IPS DF 6.9 (cell line): Measurements from ENCODE around the gene ROBO4.

Experiments used
- DNase-seq: peaks from one replicate; pipeline ENCODE4 v3.0.0-alpha.2; 2013; ENCODE audit warnings: low read depth, low spot score
- H3K27ac ChIP-seq: one replicate; pipeline ENCODE4 v1.5.1; 2013; ENCODE audit warnings: low read length, control low read depth
- H3K27me3 ChIP-seq: 2 replicates; pipeline ENCODE4 v1.6.1; 2013; ENCODE audit warnings: mild to moderate bottlenecking, low read length; ENCODE audit not compliant: control insufficient read depth, insufficient read depth
- H3K36me3 ChIP-seq: 2 replicates; pipeline ENCODE4 v1.6.1; 2013; ENCODE audit warnings: low read length; ENCODE audit not compliant: control insufficient read depth, insufficient read depth
- H3K4me1 ChIP-seq: 2 replicates; pipeline ENCODE4 v1.6.1; 2013; ENCODE audit warnings: low read length; ENCODE audit not compliant: control insufficient read depth, insufficient read depth
- H3K4me3 ChIP-seq: 2 replicates; pipeline ENCODE4 v1.5.1; 2013; ENCODE audit warnings: mild to moderate bottlenecking, low read length
- H3K9me3 ChIP-seq: 2 replicates; pipeline ENCODE4 v1.6.1; 2013; ENCODE audit warnings: low read length, inconsistent platforms; ENCODE audit not compliant: control insufficient read depth, insufficient read depth
- WGBS: extraction: QIAGEN DNeasy Blood & Tissue Kit; methylation state at CpG from one replicate; pipeline ENCODE4 v1.1.7; 2013; ENCODE audit warnings: mixed read lengths, missing lambda C conversion rate; ENCODE audit not compliant: insufficient read length, insufficient coverage; 5-methylcytosine and 5-hydroxymethylcytosine counted together

The ROBO4 gene

DNA sequence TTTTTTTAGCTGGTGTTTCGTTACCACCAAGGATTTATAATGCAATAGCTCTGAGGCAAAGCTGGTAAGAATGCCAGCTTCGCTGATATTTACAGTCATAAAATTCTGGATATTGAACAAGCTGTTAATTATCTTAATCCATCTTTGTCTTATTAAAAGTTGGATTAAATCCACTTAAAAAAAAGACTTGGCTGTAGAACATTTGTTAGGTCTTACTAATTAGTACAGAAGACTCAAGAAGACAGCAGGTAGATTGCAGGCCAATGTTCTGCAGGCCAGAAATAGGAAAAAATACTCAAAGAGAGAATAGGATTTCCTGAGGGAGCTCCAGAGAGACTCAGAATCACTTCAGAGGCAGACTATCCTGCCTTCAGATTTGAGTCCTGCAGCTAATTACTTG is 7.5 kb downstream of the ROBO4 start:
- Histone ChIP-seq H3K27ac (no peak overlapping the region), H3K9me3 (no peaks in the 10 kb centered on the region; the same call in 1 of the 2 replicates)
- WGBS = no CpG with 5 or more reads among the region's 2 CpGs

DNA sequence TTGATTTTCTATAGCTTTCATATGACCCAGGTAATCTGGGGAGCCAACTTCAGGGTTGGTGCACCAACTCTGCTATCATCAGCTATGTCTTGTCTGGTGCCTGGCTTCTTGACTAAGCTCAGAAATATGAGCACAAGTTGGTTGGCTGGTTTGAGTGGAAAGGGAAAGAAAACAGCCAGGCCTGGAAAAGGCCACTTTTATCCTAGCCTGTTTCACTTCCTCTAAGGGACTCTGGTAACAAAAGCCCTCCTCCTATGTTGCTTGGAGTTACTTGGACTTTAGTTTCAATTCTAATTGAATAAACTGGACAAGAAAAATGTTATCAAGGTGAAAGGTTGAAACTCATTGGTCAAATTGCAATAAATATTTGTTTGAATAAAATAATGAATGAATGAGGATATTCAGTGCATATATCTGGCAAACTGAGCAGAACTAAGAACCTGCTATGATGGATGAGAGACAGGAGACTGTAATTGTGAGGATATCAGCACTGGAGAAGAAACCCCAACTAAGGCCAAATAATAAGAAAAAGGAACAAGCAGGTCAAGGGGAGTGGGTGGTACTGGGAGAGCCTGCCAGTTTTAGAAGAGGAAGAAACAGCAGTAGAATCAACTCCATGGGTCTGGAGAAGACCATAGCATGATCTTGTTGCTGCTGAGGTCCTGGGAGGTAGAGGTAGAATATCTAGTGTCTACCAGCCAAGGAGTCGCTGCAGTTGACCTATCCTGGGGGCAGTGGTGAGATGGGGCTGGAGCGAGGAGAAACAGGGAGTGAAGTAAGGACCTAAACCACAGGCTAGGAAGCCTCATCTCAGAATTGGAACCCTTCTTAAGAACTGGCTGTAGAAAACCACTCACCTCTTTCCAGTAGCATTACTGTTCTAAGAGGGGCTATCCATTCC is 8.2 kb downstream of the ROBO4 start:
- H3K27me3 ChIP-seq = no peaks in the 10 kb centered on the region
- no peaks in the 10 kb centered on the region; the same call in 1 of the 2 replicates for H3K9me3 ChIP-seq
- H3K4me1 ChIP-seq = no peaks in the 10 kb centered on the region; the same call in 1 of the 2 replicates
- no peaks in the 10 kb centered on the region for H3K36me3 ChIP-seq
- no CpG with 5 or more reads among the region's 2 CpGs for WGBS
- H3K27ac ChIP-seq = no peak overlapping the region
- no peak for DNase-seq
- H3K4me3 ChIP-seq = no peak overlapping the region

More for the DNA sequence above, 7.5 kb downstream of the ROBO4 start:
- H3K27me3 ChIP-seq = no peaks in the 10 kb centered on the region
- H3K4me3 ChIP-seq = no peak overlapping the region
- no peaks in the 10 kb centered on the region for H3K36me3 ChIP-seq
- DNase-seq = no peak
- H3K4me1 ChIP-seq = no peaks in the 10 kb centered on the region; the same call in 1 of the 2 replicates

DNA sequence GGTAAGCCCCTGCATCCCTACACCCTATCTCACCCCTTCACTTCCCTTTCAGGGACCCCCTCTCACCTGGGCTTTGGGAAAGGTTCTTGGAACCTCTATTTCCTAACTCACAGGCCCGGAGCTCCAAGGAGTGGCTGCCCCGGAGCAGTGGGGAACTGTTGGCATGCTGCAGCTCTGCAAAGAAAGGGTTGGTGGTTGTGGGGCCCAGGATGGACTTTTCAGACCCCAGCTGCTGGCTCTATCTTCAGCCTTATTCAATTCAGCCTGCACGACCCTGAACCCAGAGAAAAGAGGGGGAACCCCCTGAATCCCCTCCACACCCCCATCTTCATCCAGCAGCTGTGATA is 10.0 kb downstream of the ROBO4 start:
- no peaks in the 10 kb centered on the region for H3K36me3 ChIP-seq
- H3K4me3 ChIP-seq = no peak overlapping the region
- no peak for DNase-seq
- H3K27ac ChIP-seq = no peak overlapping the region
- WGBS = no CpG with 5 or more reads among the region's 3 CpGs
- no peaks in the 10 kb centered on the region for H3K27me3 ChIP-seq
- H3K9me3 ChIP-seq = no peaks in the 10 kb centered on the region; the same call in 1 of the 2 replicates
- H3K4me1 ChIP-seq = no peaks in the 10 kb centered on the region; the same call in 1 of the 2 replicates

DNA sequence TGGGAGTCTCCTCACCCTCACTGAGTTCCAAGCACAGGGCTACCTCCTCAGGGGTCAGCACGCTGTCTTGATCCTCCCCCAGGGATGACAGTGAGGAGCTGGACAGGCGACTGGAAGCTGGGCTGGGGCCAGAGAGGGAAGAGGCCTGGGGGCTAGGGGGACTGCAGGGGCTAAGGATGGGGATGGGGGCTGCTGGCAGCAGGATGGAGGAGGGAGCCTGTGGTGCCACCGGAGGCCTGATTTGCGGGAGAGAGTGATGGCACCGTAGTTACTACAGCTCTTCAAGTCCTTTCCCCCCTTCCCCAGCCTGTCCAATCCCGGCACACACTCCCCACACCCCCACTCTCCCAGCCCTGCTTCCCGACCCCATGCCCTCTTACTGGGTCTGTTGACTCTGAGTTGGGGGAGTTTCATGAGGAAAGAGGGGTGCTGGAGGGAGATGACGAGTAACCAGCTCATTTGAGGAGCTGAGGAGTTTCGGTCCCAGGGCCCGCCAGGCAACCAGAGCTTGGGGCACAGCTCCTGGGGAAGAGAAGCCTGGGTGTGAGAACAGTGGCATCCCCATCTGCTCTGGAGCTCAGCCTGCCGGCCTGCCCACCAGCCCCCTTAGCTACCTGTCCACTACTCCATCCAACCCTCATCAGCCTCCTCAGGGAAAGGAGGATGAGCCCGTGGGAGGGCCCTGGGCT is 10.5 kb downstream of the ROBO4 start:
- Histone ChIP-seq H3K27me3 (no peaks in the 10 kb centered on the region), H3K27ac (no peak overlapping the region), H3K36me3 (no peaks in the 10 kb centered on the region), H3K4me1 (no peaks in the 10 kb centered on the region; the same call in 1 of the 2 replicates), H3K9me3 (no peaks in the 10 kb centered on the region; the same call in 1 of the 2 replicates), H3K4me3 (no peak overlapping the region)
- no CpG with 5 or more reads among the region's 12 CpGs for WGBS
- no peak for DNase-seq

DNA sequence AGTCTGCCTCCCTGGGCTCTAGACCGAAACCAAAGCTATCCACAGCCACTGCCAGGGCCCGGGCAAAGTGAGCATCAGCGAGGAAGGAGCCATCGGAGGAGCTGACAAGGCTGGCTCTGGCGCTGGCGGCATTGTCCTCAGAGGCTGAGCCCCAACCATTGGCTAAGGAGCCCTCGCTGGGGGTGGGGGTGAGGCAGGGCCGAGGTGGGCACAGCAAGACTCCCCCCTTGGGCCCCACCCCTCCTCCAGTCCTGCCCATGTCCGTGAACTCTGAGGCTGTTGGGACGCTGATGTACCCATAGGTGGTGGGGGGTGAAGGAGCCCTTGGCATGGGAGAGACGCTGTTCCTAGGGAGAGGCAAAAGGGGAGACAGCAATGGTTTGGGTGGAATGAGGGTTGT is 11.2 kb downstream of the ROBO4 start:
- H3K27me3 ChIP-seq = no peaks in the 10 kb centered on the region
- DNase-seq = no peak
- no peaks in the 10 kb centered on the region for H3K36me3 ChIP-seq
- no CpG with 5 or more reads among the region's 11 CpGs for WGBS
- no peaks in the 10 kb centered on the region; the same call in 1 of the 2 replicates for H3K4me1 ChIP-seq
- H3K9me3 ChIP-seq = no peaks in the 10 kb centered on the region; the same call in 1 of the 2 replicates
- no peak overlapping the region for H3K4me3 ChIP-seq
- H3K27ac ChIP-seq = no peak overlapping the region

DNA sequence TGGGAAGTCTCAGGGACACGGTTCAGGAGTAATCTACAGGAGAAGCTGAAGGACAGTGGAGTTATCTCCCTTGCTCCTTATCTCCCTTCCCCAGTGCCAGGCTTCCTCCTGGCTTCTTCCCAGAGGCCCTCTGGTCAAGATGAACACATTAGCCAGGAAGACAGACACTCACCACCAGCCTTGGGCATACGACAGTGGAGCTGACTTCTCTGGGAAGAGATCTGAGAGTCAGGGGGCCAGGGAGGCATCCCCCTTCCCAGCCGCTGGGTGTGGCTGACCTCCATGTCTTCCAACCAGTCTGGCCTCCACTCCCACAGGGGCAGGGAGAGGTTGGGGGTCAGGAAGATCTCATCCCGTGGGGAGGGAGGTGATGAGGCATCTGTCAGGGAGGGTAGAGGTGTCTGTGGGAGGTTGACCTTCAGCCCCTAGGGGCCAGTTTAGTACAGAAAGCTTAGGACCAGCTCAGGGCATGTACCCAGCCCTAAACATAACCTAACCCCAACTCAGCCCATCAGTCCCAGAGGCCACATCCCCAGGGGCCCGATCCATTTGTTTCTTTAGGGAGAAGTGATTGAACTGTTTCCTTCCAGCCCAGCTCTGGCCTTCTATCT is 12.7 kb downstream of the ROBO4 start:
- Histone ChIP-seq H3K4me1 (no peaks in the 10 kb centered on the region), H3K36me3 (no peaks in the 10 kb centered on the region), H3K27ac (no peak overlapping the region), H3K4me3 (no peak overlapping the region), H3K27me3 (no peaks in the 10 kb centered on the region), H3K9me3 (no peaks in the 10 kb centered on the region)
- DNase-seq = no peak
- no CpG with 5 or more reads among the region's 5 CpGs for WGBS

DNA sequence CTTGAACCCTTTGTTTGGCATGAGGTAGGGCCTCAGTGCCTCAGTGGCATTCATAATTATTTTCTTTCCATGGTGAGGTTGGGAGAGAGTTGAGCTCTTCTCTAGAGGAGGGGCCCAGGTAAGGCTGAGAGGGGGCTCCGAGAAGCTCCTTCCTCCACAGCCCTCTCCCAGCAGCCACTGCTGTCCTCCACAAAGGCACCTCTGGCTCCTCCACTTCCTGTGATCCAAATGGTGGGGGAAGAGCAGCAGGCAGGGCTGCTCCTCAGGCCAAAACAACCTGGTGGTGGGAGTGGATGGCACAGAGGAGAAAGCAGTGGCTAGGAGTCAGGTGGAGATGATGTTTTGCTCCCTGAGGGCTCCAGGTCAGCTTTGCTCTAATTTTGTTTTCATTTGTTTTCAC is 13.3 kb downstream of the ROBO4 start:
- Histone ChIP-seq H3K4me1 (no peaks in the 10 kb centered on the region), H3K27ac (no peak overlapping the region), H3K4me3 (no peak overlapping the region), H3K9me3 (no peaks in the 10 kb centered on the region), H3K36me3 (no peaks in the 10 kb centered on the region), H3K27me3 (no peaks in the 10 kb centered on the region)
- DNase-seq = no peak
- no CpG with 5 or more reads among the region's 1 CpG for WGBS

DNA sequence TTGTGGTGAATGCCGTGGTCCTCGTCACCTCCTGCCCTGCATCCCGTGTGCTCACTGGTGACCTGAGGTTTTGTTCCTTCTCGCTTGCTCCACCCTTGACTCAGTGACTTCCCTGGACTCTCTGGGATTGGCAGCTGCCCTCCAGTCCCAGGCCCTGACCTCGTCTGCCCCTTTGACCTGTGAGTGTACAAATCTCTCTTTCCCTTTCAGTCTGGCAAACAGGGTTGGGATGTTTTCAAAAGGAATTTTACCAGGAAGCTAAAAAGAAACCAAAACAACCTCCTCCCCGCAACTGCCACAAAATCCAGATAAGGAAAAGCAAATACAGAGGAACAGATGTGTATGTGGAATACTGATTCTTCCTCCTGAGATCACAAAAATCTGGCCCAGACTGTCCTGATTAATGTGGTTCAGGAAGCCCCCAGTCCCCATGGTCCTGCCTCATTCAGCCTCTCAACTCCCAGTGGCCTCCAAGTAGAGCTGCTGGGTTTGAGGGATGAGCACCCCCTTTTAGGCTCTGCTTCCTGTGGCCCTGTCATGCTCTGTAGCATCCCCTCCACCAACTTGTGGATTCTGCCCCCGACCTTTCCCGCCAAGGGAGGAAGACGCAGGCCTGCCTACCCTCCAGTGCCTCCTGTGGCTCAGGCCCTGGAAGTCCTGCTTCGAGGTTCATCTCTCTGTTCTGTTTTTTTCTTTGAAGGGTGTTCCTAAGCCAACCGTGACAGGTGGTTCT is 15.2 kb downstream of the ROBO4 start:
- DNase-seq = no peak
- peaks cover 2% of the 10 kb centered on the region; the same call in 1 of the 2 replicates for H3K4me1 ChIP-seq
- no peaks in the 10 kb centered on the region for H3K9me3 ChIP-seq
- no peaks in the 10 kb centered on the region for H3K27me3 ChIP-seq
- H3K27ac ChIP-seq = no peak overlapping the region
- H3K36me3 ChIP-seq = no peaks in the 10 kb centered on the region
- no CpG with 5 or more reads among the region's 11 CpGs for WGBS
- H3K4me3 ChIP-seq = no peak overlapping the region

DNA sequence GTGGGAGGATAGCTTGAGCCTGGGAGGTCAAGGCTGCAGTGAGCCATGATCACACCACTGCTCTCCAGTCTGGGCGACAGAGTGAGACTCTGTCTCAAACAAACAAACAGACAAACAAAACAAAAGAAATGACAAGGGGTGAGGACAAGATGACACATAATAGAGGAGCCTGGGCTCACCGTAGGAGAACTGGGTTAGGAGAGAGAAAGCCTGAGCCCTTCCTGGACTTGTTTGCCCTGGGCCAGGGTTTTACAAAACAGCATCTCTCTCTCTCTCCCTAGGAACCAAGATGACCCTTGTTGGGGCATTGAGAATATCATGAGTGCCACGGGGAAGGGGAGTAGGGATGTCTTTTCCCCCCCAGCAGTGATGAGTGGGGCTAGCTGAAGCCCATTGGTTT is 16.7 kb downstream of the ROBO4 start:
- no CpG with 5 or more reads among the region's 3 CpGs for WGBS
- H3K4me1 ChIP-seq = peaks cover 5% of the 10 kb centered on the region
- no peaks in the 10 kb centered on the region for H3K36me3 ChIP-seq
- H3K4me3 ChIP-seq = no peak overlapping the region
- no peaks in the 10 kb centered on the region for H3K27me3 ChIP-seq
- no peak overlapping the region for H3K27ac ChIP-seq
- no peaks in the 10 kb centered on the region for H3K9me3 ChIP-seq
- DNase-seq = no peak

DNA sequence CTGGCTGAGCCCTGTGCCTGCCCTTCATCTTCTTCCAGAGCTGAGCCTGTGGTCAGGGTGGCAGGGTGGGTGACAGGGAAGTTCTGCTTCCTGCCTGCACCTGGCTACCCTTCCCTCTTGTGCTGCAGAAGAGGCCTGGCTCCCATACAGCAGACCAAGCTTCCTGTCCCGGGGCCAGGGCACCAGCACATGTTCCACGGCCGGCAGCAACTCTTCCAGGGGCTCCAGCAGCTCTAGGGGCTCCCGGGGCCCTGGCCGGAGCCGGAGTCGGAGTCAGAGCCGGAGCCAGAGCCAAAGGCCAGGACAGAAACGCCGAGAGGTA is 17.4 kb downstream of the ROBO4 start:
- no peak for DNase-seq
- Histone ChIP-seq H3K27ac (no peak overlapping the region), H3K4me1 (peaks cover 5% of the 10 kb centered on the region), H3K4me3 (no peak overlapping the region), H3K9me3 (no peaks in the 10 kb centered on the region), H3K36me3 (no peaks in the 10 kb centered on the region), H3K27me3 (peaks cover 2% of the 10 kb centered on the region; the same call in 1 of the 2 replicates)
- no CpG with 5 or more reads among the region's 10 CpGs for WGBS
